ENCODE data around the gene BRSK1.

The BRSK1 gene

GRCh38 chr19:55283548-55284377 is at the start of gene BRSK1:
BRSK1 (plus strand) TSS chr19:55283997; CDS start chr19:55284443, 446 bp downstream.
- Histone ChIP-seq H3K27me3 (ENCODE audit: low read depth) (no peaks in the 10 kb centered on the region), H3K4me1 (peaks cover 4% of the 10 kb centered on the region), H3K36me3 (replicated peaks) (no peaks in the 10 kb centered on the region), H3K4me3 (peak within 1 kb of the TSS; percentile 21), H3K9me3 (no peaks in the 10 kb centered on the region)
- in situ Hi-C loops (cut with MboI; ENCODE audit: low sequenced_read_pairs) = no loop called here
- peak; percentile 30 to 84 for DNase-seq (ENCODE audit: low spot score in 2 of 2)

- in situ Hi-C loops (cut with MboI; ENCODE audit: low sequenced_read_pairs) = no loop called here
- no peak overlapping the region for H3K4me3 ChIP-seq
- H3K27me3 ChIP-seq (ENCODE audit: low read depth) = no peaks in the 10 kb centered on the region
- no peaks in the 10 kb centered on the region for H3K9me3 ChIP-seq
- no peaks in the 10 kb centered on the region for H3K4me1 ChIP-seq
- DNase-seq (ENCODE audit: low spot score in 2 of 2) = no peak
- H3K36me3 ChIP-seq (replicated peaks) = peaks cover 84% of the 10 kb centered on the region
Observed at GRCh38 chr19:55238030-55238429, 45.8 kb upstream of the BRSK1 start.

- no peak overlapping the region for H3K4me3 ChIP-seq
- in situ Hi-C loops (cut with MboI; ENCODE audit: low sequenced_read_pairs) = no loop called here
- no peak for DNase-seq (ENCODE audit: low spot score in 2 of 2)
- H3K27me3 ChIP-seq (ENCODE audit: low read depth) = no peaks in the 10 kb centered on the region
- H3K36me3 ChIP-seq (replicated peaks) = peaks cover 83% of the 10 kb centered on the region
- no peaks in the 10 kb centered on the region for H3K9me3 ChIP-seq
- H3K4me1 ChIP-seq = no peaks in the 10 kb centered on the region
Observed at GRCh38 chr19:55239004-55239403, 44.8 kb upstream of the BRSK1 start.

GRCh38 chr19:55240713-55241020 is 43.1 kb upstream of the BRSK1 start:
- in situ Hi-C loops (cut with MboI; ENCODE audit: low sequenced_read_pairs) = no loop called here
- Histone ChIP-seq H3K36me3 (replicated peaks) (peaks cover 88% of the 10 kb centered on the region), H3K4me1 (no peaks in the 10 kb centered on the region)

GRCh38 chr19:55241143-55241934 is 42.5 kb upstream of the BRSK1 start:
- H3K4me1 ChIP-seq = no peaks in the 10 kb centered on the region
- DNase-seq (ENCODE audit: low spot score in 2 of 2) = no peak
- peaks cover 88% of the 10 kb centered on the region for H3K36me3 ChIP-seq (replicated peaks)
- no peak overlapping the region for H3K4me3 ChIP-seq
- H3K9me3 ChIP-seq = no peaks in the 10 kb centered on the region
- in situ Hi-C loops (cut with MboI; ENCODE audit: low sequenced_read_pairs) = no loop called here
- no peaks in the 10 kb centered on the region for H3K27me3 ChIP-seq (ENCODE audit: low read depth)

More at GRCh38 chr19:55240713-55241020, 43.1 kb upstream of the BRSK1 start:
- no peaks in the 10 kb centered on the region for H3K27me3 ChIP-seq (ENCODE audit: low read depth)
- DNase-seq (ENCODE audit: low spot score in 2 of 2) = no peak
- no peaks in the 10 kb centered on the region for H3K9me3 ChIP-seq
- no peak overlapping the region for H3K4me3 ChIP-seq

GRCh38 chr19:55241935-55242464 is 41.8 kb upstream of the BRSK1 start:
- no peak for DNase-seq (ENCODE audit: low spot score in 2 of 2)
- in situ Hi-C loops (cut with MboI; ENCODE audit: low sequenced_read_pairs) = no loop called here
- Histone ChIP-seq H3K27me3 (ENCODE audit: low read depth) (no peaks in the 10 kb centered on the region), H3K4me1 (no peaks in the 10 kb centered on the region), H3K9me3 (no peaks in the 10 kb centered on the region), H3K36me3 (replicated peaks) (peaks cover 85% of the 10 kb centered on the region), H3K4me3 (no peak overlapping the region)

GRCh38 chr19:55242517-55242916 is 41.3 kb upstream of the BRSK1 start:
- in situ Hi-C loops (cut with MboI; ENCODE audit: low sequenced_read_pairs) = no loop called here
- no peaks in the 10 kb centered on the region for H3K4me1 ChIP-seq
- no peaks in the 10 kb centered on the region for H3K27me3 ChIP-seq (ENCODE audit: low read depth)
- H3K4me3 ChIP-seq = no peak overlapping the region
- H3K9me3 ChIP-seq = no peaks in the 10 kb centered on the region
- peaks cover 80% of the 10 kb centered on the region for H3K36me3 ChIP-seq (replicated peaks)
- no peak for DNase-seq (ENCODE audit: low spot score in 2 of 2)

- in situ Hi-C loops (cut with MboI; ENCODE audit: low sequenced_read_pairs) = no loop called here
- no peak overlapping the region for H3K4me3 ChIP-seq
- no peak for DNase-seq (ENCODE audit: low spot score in 2 of 2)
- H3K9me3 ChIP-seq = no peaks in the 10 kb centered on the region
- no peaks in the 10 kb centered on the region for H3K4me1 ChIP-seq
- H3K27me3 ChIP-seq (ENCODE audit: low read depth) = no peaks in the 10 kb centered on the region
- peaks cover 65% of the 10 kb centered on the region for H3K36me3 ChIP-seq (replicated peaks)
Observed at GRCh38 chr19:55244004-55244680, 39.7 kb upstream of the BRSK1 start.

GRCh38 chr19:55245236-55245904 is 38.4 kb upstream of the BRSK1 start:
- DNase-seq (ENCODE audit: low spot score in 2 of 2) = no peak
- H3K36me3 ChIP-seq (replicated peaks) = peaks cover 54% of the 10 kb centered on the region
- H3K4me3 ChIP-seq = no peak overlapping the region
- H3K4me1 ChIP-seq = no peaks in the 10 kb centered on the region
- H3K27me3 ChIP-seq (ENCODE audit: low read depth) = no peaks in the 10 kb centered on the region
- no peaks in the 10 kb centered on the region for H3K9me3 ChIP-seq
- in situ Hi-C loops (cut with MboI; ENCODE audit: low sequenced_read_pairs) = no loop called here

- no peak for DNase-seq (ENCODE audit: low spot score in 2 of 2)
- in situ Hi-C loops (cut with MboI; ENCODE audit: low sequenced_read_pairs) = no loop called here
- Histone ChIP-seq H3K27me3 (ENCODE audit: low read depth) (no peaks in the 10 kb centered on the region), H3K4me1 (no peaks in the 10 kb centered on the region), H3K36me3 (replicated peaks) (peaks cover 44% of the 10 kb centered on the region), H3K9me3 (no peaks in the 10 kb centered on the region), H3K4me3 (no peak overlapping the region)
Observed at GRCh38 chr19:55246462-55247451, 37.0 kb upstream of the BRSK1 start.

- no peak for DNase-seq (ENCODE audit: low spot score in 2 of 2)
- Histone ChIP-seq H3K4me3 (no peak overlapping the region), H3K4me1 (no peaks in the 10 kb centered on the region), H3K36me3 (replicated peaks) (peaks cover 35% of the 10 kb centered on the region), H3K9me3 (no peaks in the 10 kb centered on the region), H3K27me3 (ENCODE audit: low read depth) (no peaks in the 10 kb centered on the region)
- in situ Hi-C loops (cut with MboI; ENCODE audit: low sequenced_read_pairs) = no loop called here
Observed at GRCh38 chr19:55247621-55248099, 36.1 kb upstream of the BRSK1 start.

GRCh38 chr19:55248166-55248675 is 35.6 kb upstream of the BRSK1 start:
- in situ Hi-C loops (cut with MboI; ENCODE audit: low sequenced_read_pairs) = no loop called here
- H3K9me3 ChIP-seq = no peaks in the 10 kb centered on the region
- DNase-seq (ENCODE audit: low spot score in 2 of 2) = no peak
- no peak overlapping the region for H3K4me3 ChIP-seq
- H3K36me3 ChIP-seq (replicated peaks) = peaks cover 31% of the 10 kb centered on the region
- no peaks in the 10 kb centered on the region for H3K4me1 ChIP-seq
- H3K27me3 ChIP-seq (ENCODE audit: low read depth) = no peaks in the 10 kb centered on the region
